GM18873 (cell line): Measurements from ENCODE around the gene EXOC3L4.

ENCODE experiments used
- ATAC-seq: cut with Tn5 transposase; IDR thresholded peaks from one replicate; pipeline ENCODE4 v1.9.1; 2021; ENCODE audit warnings: mild to moderate bottlenecking, moderate library complexity, moderate number of reproducible peaks; ENCODE audit not compliant: unreplicated experiment, low FRiP score

The EXOC3L4 gene

DNA sequence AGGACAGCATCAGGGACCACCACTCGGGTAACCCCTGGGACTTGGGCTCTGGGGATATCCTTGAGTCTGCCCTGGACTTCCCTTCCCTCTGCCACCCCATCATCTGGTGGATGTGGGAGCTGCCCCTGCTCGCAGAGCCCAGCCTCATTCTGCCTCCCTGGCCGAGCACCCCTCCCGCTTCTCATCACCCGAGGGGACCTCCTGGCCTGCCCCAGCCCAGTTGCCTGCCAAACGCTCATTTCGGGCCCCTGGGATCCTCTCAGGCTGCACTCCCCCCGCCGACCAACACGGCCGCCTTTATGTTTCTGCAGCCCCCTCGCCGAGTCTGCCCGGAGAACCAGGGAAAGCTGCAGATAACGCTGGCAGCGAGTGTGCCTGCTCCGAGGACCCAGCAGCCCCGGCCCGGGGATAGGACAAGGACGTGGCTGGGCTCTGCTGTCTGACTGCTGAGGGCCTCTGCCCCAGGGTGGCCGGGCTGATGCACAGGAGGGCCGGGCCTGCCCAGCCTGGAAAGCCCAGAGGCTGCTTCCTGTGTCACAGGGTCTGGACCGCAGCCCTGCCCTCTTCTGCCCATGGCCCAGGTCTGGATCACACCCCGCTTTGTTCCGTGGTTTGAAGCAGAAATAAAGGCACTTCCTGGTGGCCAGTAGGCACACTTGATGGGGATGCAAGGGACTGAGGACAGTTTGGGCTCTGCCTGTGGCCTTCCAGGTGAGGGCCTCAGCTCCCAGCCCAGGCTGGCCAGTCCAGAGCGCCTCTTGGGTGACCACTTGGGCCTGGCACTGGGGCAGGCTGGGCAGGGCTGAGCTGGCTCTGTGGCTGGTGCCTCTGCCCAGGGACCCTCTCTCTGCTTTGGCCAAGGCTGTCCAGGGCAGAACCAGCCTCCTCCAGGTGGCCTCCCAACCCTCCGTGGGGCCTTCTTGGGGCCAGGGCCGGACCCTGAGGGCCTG, 4.9 kb upstream of the EXOC3L4 start:
- ATAC-seq, result no peak

DNA sequence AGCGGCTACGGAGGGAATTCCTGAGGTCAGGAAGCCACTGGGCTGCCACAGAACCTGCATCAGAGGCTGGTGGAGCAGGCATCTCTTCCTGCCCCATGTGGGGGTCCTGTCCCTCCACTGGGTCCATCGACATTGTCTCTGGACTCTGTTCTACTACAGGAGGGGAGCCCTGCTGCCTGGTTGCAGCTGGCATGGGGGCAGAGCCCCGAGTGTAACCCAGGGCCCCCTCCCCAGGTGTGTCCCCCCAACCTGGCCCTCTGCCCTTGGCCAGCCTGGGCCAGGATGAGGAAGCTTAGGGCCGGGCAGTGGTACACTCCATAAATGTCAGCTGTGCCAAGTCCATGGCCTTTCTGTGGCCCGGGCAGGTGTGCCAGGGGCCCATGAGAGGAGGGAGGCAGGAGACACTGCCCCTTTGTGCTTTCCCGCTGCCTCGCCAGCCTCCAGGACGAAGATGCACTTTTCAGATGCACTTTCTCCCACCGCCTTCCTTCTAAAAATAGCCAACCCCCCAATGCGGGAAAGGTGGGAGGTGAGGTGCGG, 4.0 kb upstream of the EXOC3L4 start:
- ATAC-seq, result no peak

DNA sequence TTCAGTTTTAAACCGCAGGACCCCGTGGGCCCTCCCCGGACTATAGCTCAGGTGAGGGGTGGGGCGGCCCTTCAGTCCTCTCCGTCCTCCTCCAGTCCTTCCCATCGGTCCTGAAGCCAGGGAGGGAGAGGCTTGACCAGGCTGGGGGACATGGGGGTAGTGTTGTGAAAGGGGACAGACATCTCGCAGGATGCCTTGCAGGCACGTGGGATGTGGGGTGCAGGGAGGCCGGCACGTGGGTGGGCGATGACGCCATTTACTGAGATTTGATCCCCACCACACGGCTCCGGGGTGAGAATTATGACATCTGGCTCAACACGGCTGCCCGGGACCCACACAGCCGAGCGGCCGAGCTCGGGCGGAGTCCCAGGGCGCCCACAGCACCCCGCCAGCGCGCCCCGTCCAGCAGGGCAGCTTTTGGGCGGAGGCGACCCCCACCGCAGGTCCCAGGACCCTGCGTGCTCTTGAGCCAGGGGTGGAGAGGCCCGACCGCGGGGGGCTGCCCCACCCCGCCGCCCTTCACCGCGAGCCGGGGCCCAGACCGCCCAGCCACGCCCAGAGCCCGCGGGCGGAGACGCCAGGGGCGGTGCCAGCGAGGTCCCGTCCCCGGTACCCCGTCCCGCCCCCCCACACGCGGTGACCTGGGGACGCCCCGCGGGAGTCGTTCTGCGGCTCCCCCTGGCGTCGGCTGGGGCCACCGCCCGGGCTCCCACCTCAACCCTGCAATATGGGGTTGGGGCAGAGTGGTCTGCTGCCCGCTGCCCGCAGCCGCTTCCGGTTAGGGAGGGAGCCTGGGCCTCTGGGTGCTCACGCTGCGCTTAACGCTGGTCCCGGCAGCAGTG, 3.3 kb upstream of the EXOC3L4 start:
- ATAC-seq, result no peak

DNA sequence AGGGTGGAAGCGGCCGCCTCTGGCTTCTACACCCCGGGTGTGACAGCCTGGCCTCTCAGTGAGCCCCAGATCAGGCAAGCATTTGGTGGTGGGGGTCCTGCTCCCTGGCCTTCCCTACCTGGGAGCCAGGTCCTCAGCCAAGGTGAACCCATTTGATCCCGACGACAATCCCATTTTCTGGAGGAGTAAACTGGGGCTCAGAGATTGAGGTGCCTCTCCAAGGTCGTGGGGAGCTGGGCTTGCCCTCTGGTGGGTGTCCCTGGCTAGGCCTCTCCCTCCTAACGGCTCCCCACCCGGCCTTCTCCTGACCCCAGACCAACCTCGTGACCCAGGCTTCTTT, 2.7 kb upstream of the EXOC3L4 start:
- no peak for ATAC-seq

DNA sequence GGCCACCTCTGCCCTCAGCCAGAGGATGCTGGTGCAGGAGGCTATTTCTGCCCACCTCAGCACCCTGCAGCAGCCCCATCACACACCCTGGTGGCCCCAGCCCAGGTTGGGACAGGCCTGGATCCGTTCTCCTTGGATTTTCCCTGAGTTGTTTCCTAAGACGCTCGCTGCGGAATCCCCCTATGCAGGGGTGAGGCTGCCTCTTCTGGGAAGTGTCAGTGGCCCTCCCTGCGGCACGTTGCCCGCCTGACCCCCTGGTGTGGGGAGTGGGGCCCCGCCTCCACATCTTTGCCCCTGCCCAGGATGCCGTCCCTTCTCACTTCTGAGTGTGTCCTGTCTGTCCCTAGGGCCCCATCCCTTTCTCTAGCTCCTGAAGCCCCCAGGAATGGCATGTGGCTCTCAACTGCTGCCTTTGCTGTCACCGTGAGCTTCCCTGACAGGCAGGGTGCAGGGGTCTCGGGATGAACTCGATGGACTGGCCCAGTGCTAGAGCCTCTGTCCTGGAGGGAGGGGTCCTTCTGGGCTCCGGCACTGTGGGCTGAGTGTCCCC, 594 bp upstream of the EXOC3L4 start:
- no peak for ATAC-seq

DNA sequence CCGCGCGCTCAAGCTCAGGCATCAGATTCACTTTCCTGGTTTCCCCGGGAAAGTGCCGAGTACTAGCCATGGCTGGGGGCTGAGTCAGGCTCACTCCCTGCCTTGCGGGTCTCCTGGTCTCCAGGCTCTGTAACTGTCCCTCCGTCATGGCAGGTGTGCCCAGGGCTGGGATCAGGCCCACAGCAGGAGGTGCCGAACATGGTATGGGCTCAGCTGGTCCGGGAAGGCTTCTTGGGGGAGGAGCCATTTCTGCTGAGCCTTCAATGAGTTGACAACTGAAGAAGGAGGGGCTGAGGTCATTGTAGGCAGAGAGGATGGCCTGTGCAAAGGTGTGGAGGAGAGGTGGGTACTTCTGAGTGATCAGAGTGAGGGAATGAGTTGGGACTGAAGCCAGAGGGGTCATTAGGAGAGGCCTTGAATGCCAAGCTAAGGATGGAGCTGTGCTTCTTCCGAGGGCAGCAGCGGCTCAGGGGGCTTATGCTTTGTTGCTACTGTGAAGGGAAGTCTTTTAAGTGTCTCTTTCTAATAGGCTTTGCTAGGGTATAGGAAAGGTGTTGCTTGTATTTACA, 769 bp downstream of the EXOC3L4 start:
- no peak for ATAC-seq

DNA sequence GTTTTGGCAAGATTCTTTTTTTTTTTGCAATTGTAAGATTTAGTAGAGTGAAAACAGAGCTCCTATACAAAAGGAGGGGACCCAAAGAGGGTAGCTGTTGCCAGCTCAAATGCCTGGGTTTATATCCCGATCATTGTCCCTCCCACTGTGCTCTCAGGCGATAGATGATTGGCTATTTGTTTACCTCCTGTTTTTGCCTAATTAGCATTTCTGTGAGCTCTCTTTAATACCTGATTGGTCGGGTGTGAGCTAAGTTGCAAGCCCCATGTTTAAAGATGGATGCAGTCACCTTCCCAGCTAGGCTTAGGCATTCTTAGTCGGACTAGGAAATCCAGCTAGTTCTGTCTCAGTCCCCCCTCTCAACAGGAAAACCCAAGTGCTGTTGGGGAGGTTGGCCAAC, 1.9 kb downstream of the EXOC3L4 start:
- ATAC-seq, result no peak

DNA sequence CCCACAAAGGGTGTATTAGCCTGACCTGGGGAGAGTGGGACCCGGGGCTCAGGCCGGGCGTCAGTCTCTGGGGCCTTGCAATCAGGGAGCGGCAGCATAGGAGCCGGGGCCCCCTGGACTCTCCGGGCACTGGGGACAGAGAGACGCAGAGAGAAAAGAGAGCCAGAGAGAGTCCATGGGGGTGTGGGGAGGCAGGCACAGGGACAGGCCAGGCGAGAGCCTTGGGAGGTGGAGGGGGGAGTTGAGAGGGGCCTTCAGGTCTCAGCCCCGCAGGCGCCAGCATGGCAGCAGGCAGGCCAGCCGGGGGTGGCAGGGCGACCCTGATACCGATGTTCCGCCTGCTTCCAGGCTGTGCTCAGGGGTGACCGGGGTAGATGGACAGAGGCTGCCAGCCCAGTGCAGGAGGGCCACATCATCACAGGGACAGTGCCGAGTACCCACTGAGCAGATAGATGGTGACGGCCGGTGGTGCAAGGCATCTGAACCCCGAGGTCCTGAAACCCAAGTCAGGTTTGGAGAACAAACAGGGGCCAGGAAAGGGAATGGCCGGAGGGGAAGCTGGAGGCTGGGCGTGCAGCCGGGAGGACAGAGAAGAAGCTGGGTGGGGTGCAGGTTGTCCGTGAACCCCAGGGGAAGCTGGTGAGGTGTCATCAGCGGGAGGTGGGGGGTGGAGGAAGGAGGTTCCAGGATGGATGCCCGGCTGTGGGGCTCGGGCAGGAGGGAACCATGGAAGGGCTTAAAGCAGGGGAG, 2.9 kb downstream of the EXOC3L4 start:
- no peak for ATAC-seq

DNA sequence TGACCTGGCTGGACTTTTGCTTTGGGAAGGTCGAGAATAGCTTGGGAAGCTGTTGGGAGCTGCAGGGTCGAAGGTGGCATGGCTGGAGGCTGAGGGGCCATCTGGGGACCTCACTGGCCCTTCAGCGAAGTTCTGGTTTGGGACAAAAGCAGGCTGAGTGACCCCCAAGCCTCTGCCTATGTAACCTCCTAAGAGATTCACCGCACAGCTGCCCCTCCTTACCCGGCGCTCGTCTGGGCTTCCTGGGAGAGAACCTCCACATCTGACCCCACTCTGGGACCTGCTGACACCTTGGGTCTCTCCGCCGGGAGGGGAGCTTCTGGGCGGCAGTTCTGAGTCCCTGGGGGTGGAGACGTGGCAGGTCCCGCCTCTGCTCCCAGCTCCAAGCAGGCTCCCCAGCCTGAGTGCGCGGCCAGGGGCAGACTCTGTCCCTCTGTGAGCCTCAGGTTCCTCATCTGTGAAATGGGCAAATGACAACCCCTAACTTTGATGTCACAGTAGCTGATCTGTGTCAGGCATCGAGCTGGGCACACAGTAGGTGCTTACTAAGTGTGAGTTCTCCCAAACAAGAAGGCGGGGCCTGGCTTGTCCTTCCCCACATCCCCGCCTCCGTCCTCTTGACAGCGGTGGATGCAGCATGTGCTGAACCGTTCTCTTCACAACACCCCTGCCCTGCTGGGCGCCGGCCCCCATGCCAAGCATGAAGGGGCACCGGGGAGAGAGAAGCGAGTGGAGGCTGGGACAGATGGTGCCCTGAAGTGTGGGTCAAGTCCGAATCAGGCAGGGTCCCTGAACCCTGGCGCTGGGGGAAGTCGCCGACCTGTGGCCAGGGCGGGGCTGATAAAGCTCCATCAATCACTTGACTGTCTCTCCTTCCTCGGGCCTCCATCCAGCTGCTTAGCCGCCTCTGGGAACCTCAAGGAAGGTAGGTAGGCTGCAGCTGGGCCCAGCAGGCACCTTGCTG, 3.8 kb downstream of the EXOC3L4 start:
- ATAC-seq, result no peak

DNA sequence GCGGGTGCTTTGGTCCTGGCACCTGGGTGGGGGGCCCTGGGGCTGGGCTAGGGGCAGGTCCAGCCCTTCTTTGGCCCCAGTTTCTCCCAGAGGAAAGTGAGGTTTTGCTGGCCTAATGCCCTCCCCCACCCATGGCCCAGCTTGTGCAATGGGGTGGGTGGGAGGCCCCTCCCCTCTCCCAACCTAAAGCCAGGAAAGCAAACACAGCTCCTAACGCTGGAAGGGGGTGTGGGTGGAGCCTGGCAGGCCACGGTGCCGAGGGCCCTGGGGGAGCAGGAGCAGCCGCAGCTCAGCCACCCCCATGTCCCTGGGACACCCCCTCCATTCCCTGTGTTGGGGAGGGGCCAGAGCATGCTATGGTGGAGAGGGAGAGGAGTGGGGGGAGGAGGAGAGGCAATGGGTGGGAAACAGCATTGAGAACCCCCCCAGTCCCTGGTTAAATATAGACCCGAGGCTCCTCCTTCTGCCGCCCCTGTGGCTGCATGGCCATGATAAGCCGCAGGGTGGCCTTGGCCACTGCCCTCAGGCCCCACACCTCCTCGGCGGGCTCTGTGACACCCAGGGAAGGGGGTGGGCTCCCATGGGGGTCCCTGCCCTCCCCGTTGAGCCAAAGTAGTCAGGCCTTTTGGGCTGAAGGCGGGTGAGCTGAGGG, 4.7 kb downstream of the EXOC3L4 start:
- ATAC-seq, result no peak

DNA sequence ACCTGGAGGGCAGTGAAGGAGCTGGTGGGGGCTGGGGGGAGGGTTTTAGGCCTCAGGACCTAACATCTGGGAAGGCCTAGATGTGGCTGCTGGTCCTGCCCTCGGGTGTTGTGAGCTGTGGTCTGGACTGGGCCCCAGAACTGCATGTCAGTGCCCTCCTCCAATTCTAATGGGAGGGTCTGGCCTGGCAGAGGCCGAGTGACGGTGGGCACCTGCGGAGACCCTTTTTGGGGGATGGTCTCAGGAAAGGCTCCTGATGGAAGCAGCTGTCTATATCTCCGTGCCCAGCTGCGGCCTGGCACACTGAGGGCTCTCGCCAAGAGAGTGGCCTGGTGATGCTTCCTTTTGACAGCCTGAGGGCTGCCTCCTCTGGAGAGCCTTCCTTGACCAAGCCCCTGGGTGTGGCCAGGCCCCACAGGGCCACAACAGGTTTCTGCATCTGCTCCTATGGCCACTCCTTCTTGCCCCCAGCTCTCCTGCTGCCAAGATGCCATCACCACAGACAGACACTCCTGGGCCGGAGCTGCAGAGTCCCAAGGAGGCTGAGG, 5.3 kb downstream of the EXOC3L4 start:
- no peak for ATAC-seq

DNA sequence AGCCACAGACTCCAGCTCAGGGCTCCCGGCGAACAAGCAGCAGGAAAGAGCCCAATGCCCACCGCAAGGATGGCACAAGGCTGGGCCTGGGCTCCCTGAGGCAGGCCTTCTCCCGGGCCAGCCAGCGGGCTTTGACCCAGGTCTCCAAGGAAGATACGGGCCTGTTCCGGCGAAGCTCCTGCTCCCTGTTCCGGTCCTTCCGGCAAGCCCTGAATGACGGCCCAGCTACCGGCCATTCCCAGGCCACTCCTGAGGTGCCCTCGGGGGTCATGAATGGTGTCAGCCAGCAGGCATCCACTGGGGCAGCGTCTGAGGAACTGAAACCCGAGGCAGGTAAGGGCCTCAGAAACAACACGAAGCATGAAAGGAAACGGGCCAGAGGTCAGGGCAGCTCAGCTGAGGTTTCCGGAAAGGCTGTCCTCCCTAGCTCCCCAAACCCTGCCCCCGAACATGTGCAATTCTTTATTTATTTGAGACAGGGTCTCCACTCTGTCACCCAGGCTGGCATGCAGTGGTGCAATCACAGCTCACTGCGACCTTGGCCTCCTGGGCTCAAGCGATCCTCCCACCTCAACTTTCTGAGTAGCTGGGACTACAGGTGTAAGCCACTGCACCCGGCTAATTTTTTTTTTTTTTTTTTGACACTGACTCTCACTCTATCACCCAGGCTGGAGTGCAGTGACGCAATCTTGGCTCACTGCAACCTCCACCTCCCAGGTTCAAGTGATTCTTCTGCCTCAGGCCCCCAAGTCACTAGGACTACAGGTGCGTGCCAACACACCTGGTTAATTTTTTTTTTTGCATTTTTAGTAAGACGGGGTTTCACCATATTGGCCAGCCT, 6.0 kb downstream of the EXOC3L4 start:
- ATAC-seq, result no peak

DNA sequence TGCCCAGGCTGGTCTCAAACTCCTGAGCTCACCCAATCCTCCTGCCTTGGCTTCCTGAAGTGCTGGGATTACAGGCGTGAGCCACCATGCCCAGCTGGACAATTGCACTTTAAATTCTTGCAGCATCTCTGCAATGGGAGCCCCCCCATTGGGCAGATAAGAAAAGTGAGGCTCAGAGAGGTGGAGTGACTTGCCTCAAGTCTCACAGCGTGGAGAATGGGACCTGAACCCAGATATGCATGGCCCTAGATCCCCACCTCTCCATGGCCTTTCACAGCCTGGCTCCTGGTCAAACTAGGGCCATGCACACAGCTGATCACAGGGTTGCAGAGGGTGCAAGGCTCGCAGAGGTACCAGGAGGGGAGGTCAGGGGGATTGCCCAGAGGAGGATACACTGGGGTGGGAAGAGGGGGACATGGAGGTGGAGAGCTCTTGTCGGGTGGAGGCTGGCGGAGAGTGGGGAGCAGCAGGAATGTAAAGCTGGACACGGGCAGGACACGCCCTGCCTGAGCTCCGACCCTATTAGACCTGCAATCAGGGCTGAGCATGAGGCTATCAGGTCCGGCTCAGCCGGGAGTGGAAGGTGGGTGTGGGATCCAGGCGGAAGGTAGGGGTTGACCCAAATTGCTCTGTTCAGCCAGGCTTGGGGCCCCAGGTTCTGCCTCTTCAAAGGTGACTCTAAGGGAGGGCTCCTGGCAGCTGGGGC, 6.9 kb downstream of the EXOC3L4 start:
- no peak for ATAC-seq

DNA sequence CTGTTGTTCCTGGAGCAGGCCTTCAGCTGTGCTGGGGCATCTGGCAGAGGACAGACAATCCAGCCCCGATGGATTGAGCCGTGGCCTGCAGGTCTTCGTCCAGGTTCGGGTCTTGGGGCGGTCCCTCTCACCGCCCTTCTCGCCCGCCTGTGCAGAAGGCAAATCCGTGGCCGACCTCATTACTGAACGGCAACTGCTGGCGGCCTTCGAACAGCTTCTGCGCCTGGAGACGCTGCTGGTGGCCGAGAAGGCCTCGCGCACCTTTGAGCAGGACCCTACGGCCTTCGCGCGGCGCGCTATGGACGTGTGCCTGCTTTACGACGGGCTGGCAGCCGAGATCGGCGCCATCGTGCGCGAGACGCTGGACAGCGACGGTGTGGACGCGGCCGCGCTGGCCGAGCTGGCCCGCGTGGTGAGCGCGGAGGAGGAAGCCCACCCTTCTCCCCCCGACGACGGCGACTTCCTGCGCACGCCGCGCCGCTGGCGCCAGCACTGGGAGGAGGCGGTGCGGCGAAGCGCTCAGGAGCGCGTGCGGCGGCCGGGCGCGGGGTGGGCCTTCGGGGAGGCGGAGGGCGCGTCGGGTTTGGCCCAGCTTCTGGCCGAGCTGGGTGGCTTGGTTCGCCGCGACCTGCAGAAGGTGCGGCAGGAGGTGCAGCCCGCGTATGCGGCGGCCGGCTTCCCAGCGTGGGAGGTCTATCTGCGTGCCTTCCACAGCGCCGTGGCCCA, 7.6 kb downstream of the EXOC3L4 start:
- ATAC-seq, result no peak

DNA sequence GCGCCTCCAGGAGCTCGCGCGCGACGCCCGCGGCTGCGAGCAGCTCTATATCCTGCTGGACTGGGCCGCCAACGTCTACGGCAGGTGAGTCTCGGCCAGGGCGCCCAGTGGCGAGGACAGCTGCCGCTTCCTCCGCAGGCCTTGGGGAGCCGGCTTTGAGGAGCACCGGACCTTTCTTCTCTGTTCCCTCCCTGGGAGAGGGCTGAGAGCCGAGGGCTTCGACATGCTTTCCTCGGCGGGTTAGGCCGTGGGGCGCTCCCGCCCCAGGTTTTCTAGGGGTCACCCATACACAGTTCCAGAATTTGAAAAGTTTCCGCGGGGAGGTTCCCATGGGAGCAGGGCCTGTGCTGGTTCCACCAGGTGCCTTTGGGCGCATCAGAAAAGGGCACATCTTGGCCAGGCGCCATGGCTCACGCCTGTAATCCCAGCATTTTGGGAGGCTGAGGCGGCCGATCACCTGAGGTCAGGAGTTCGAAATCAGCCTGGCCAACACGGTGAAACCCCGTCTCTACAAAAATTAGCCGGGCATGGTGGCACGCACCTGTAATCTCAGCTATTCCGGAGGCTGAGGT, 8.2 kb downstream of the EXOC3L4 start:
- no peak for ATAC-seq
